GM19238 (cell line): ENCODE data around the gene MADD.

Experiments used
- DNase-seq: peaks from one replicate; pipeline ENCODE4 v3.0.0; 2011; ENCODE audit warnings: low spot score; ENCODE audit not compliant: insufficient read length

MADD gene

DNA sequence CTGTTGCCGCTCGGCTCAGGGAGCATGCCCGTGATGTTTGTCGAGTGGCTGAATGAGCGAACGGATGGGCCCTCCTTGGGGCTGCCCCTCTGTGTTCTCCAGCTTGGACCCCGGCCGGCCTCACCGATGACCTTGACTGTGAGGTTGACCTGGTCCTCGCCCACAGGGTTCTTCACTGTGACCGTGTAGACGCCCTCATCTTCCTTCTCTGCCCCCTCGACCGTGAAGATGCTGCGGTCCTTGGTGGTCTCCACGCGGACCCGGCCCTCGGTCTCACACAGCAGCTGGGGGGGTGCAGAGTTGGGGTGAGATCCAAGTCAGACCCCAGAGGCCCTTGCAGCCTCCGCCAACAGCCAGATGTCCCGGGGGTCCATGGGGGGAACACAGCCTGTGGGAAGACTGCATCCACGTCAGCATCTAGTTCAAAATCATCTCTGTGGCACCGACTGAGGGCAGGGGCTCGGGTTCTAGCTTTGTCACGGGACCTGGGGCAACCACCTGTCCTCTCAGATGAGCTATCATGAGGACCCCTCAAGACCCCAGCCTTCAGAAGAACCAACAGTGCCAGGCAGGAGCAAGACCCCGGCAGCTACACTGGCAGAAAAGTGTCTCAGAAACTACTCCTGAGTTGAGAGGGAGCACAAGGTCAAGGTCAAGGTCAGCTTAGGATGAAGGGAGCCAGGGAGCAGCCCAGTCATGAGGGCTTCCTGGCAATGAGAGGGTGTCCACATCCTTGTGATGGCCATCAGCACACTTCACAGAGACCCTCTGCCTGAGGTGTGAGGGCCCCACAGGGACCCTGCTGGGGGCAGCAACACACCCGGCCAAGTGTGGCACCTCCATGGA is 68.7 kb downstream of the MADD start:
- DNase-seq, result no peak

DNA sequence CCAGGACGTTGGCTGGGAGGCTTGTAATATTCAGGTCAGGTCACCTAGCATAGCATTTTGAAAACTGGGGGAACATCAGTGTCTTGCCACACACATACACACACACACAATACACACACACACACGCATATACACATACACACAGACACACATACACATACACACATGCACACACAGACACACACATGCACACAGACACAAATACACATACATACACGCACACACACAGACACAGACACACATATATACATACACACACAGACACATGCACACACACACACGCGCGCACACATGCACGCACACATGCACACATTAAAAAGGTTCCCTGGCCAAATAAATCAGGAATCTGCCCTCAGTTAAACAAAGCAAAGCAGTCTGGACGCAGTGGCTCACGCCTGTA is 70.1 kb downstream of the MADD start:
- DNase-seq, result no peak

DNA sequence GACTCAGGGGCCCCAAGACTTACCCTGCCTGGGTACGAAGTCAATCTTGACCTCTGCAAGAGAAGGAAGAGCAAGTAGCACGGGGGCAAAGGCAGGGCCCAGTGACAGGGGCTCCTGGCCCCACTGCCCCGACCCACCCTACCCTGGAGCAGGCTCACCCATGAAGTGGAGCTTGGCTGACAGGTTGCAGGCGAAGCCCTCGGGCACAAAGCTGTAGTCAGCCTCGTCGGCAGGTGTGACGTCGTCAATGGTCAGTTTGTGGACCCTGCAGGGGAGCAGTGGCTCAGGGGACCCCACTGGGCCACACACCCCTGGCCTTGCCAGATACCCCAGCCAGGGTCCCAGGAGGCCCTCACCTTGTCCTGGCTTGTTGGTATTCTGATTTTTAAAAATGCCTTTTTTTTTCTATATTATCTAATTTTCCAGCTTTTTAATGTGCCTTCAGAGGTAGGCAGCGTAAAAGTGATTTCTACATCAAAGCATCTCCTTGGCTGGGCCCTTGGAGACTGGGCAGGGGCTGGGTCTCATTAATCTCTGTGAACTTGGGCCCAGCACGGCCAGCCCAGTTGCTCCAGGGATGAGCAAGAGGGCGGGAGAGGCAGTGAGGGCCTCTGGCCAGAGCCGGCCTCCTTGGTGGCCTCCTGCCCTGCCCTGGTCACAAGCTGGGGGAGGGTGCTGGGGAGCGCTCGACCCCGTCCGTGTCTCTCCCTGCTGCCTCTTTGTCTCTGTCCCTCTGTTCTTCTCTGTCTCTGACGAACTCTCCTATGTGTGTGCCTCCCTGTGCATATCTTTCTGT is 71.2 kb downstream of the MADD start:
- DNase-seq, result no peak

- DNase-seq, result no peak
These were observed 72.3 kb downstream of the MADD start for GRCh38 chr11:47342036-47342803.

DNA sequence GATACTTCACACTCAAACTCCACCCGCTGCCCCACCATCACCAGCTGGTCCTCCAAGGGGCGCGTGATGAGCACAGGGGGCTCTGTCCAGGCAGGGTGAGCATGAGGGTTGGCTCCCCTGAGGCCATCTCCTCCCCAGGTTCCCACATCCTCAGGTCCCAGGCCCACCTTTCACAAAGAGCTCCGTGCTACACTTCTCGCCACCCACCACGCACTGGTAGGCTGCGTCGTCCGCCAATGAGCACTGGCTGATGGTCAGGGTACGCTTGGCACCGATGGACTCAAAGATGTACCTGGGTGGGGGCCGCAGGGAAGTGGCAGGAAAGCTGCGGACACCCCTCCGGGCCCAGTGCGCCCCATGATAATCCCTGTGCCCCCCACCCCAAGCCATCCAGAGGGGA is 72.9 kb downstream of the MADD start:
- no peak for DNase-seq

GRCh38 chr11:47345890-47346563 is 76.1 kb downstream of the MADD start:
- DNase-seq, result no peak

- DNase-seq, result no peak
These were observed 77.2 kb downstream of the MADD start for GRCh38 chr11:47347137-47347536.

DNA sequence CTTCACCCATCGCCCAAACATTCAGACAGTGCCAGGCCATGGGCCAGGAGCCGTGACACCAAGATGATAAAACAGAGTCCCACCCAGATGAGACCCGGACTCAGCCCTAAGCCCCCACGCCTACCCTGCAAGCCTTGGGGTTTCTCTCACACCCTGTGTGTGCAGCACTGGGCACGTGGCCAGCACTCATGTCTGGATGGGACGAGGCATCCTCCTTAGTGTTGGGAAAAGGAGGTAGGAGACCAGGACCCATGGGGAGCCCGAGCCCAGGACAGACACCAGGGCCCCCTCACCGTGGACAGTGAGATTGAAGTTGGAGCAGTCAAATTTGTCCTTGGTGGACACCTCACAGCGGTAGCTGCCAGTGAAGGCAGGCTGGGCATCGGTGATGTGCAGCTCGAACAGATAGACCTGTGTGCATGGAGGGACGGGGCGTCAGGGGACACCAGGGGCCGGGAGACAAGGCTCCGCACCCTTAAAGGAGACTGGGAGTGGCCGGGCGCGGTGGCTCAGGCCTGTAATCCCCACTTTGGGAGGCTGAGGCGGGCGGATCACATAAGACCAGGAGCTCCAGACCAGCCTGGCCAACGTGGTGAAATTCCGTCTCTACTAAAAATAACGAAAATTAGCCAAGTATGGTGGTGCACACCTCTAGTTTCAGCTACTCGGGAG is 78.3 kb downstream of the MADD start:
- no peak for DNase-seq

DNA sequence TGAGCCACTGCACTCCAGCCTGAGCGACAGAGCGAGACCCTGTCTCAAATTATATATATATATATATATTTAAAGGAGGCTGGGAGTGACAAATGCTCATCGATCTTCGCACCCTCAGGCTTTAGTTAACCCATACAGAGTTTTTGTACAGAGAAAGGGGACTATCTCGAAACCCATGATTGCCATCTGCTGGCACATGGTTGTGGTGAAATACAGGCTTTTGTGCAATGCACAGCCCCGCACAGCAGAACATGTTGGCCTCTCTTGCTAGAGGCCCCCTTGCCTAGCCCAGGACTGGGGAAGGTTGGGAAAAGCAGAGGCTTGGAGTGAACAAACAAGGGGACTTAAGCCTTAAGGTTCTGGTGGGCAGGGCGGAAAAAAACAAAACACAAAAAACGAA is 78.9 kb downstream of the MADD start:
- DNase-seq, result peak; percentile 39

DNA sequence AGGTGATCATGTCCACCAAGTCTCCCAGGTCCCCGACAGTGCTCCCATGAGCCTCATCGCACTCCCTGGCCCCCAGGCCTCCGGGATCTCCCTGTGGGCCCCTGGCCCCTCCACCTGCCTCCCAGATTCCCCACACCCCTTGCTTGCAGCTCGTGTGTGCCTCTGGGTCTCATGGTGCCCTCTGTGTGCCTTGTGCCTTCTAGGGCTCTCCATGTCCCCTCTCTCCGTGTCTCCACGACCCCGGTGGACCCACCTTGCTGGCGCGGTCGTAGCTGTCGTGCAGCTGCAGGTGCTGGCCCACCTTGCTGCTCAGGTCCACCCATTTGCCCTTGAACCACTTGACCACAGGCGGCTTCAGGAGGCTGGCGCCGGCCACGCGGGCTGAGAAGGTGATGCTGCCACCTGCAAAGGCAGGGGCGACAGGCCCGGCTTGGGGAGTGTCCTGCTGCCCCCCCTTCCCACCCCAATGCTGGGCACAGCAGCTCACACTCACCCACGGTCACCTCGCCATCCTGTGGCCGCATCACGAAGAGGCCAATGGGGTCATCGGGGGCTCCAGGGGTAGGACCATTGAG is 79.7 kb downstream of the MADD start:
- no peak for DNase-seq

DNA sequence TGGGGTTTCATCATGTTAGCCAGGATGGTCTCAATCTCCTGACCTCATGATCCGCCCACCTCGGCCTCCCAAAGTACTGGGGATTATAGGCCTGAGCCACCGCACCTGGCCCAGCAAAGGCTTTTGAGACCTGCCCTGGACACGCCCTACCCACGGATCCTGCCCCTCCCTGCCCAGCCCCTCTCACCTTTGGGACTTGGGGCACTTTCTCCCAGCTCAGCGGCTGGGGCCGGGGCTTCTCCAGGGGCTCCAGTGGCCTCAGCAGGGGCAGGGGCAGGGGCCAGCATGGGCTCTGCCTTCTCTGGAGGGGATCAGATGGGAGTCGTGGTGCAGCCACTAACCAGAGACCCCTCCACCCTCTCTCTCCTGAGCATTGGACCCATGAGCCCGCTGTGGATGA is 80.4 kb downstream of the MADD start:
- DNase-seq, result no peak

DNA sequence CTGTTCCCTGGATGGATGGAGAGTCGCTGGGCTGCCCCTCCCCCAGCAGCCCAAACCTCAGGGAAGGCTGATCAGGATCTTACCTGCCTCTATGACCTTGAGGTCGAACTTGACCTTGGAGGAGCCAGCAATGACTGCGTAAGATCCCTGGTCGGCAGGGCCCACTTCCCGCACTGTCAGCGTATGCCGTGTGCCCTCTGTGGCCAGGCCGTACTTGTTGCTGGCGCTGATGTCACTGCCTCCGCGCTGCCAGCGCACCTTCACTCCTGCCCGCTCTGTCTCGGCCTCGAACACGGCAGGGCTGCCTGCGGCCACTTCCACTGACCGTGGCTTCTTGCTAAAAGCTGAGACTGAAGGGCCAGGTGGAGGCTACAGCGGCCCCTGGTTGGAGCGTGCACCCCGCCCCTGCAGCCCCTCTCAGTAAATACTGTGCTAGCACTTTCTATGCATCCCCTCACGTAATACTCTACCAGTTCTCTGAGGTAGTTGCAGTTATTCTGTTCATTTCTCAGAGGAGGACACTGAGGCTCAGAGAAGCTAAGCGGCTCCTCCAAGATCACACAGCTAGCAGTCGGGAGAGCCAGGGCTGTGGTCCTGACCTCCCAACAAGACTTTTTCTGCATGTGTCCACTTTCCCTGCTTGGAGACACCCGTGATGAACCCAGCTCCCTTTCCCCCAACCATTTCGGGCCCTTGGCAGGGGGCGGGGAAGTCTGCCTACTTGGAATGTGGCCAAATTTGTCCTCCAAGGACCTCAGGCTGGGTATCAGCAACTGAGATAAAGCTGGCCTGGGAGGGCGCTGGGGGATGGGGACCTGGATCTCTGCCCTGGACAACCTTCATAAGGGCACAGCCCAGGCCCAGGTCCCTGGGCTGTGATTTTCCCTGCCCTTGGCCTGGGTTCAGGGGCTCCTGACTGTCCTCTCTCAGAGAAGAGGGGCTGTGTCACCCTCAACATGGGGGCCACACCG is 81.5 kb downstream of the MADD start:
- DNase-seq, result no peak

- no peak for DNase-seq
These were observed 82.6 kb downstream of the MADD start, which contains the start of gene MYBPC3 for GRCh38 chr11:47352556-47352955. MYBPC3 (minus strand) TSS chr11:47352702; CDS start chr11:47352647, 55 bp downstream.

- DNase-seq, result no peak
These were observed 84.2 kb downstream of the MADD start for GRCh38 chr11:47353978-47354774.

DNA sequence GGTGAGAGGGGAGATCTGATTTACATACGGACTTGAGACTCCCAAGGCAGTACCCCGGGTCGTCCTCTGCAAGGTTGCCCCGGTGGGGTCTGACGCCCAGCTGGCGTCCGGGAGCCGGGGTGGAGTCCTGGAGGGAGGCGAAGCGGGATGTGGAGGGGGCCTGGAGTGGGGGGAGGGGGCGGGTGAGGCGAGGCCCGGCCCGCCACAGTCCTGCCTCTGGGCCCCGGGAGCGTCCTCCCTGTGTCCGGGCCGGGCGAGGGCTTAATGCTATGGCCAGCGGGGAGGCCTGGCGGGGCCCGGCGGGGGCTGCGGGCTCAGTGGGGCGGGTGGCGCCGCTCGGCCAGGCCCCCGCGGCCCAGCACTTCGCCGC is 85.0 kb downstream of the MADD start:
- DNase-seq, result no peak

DNA sequence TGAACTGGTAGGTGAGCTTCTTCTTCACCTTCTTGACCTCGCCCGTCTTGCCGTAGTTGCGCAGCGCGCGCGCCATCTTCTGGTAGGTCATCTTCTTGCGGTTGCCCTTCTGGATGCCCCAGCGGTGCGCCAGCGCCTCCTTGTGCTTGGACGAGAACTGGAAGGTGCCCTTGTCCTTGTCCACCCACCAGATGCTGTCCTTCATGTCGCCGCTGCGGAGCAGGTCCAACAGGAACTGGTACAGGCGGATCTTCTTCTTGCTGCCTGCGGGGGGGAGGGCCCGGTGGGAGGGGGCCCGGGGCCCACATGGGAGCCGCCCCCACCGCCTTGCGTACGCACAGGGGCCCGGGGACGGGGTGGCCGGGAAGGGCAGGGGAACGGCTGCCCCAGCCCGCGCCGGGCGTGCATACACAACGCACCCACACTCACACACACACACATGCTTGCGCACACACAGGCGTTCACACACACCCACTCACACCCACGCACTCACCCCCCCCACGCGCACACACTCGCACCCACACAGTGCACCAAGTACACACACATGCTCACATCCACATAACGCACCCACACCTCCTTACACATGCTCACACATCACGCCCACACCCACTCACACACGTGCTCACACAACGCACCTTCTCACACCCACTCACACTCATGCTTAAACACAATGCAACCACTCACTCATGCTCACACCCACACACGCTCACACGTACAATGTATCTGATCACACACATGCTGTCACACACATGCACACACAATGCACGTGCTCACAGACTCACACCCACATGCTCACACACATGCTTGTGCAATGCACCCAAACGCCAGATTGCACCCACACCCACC is 85.6 kb downstream of the MADD start:
- DNase-seq, result no peak
